HL-60 (cell line): Measurements from ENCODE around the gene DEDD.

Experiments
- CTCF ChIP-seq: IDR thresholded peaks from one replicate; pipeline ENCODE4 v1.5.1; 2011; ENCODE audit warnings: low read length, control low read depth, inconsistent platforms; ENCODE audit not compliant: insufficient read depth
- GABPA ChIP-seq: IDR thresholded peaks from 2 replicates; pipeline ENCODE4 v1.6.1; 2012; ENCODE audit warnings: low read depth
- POLR2AphosphoS5 ChIP-seq: IDR thresholded peaks from 2 replicates; pipeline ENCODE4 v1.6.1; 2012; ENCODE audit warnings: low read depth
- REST ChIP-seq: IDR thresholded peaks from 2 replicates; pipeline ENCODE4 v1.6.1; 2012; ENCODE audit warnings: low read depth; ENCODE audit not compliant: insufficient replicate concordance
- SPI1 ChIP-seq: IDR thresholded peaks from 2 replicates; pipeline ENCODE4 v1.6.1; 2012; ENCODE audit warnings: low read depth, mild to moderate bottlenecking, borderline replicate concordance

- TF ChIP-seq CTCF = no peak
- no peak for TF ChIP-seq SPI1
- TF ChIP-seq GABPA = no peak
- TF ChIP-seq REST = no peak
- no peak for TF ChIP-seq POLR2AphosphoS5
Measured at GRCh38 chr1:161074676-161075368, 57.6 kb downstream of the DEDD start.
